OCI-LY1 (cell line): ENCODE measurements around the gene WDR89.

Source experiments
- EZH2 ChIP-seq: fragments of 200-600 bp; sonication (generic), shearing (Covaris generic); IDR thresholded peaks from 2 replicates; pipeline ENCODE4 v1.8.0; 2017; ENCODE audit warnings: borderline replicate concordance, mixed run types, mild to moderate bottlenecking, antibody characterized with exemption, low read length, moderate library complexity, mixed read lengths
- TF ChIP-seq, protein P1 (sequence below): fragments of 200-600 bp; sonication (generic), shearing (Covaris generic); IDR thresholded peaks from 2 replicates; pipeline ENCODE4 v1.5.1; 2017; ENCODE audit warnings: mild to moderate bottlenecking, antibody characterized with exemption, low read length, moderate library complexity, mixed read lengths

DNA sequence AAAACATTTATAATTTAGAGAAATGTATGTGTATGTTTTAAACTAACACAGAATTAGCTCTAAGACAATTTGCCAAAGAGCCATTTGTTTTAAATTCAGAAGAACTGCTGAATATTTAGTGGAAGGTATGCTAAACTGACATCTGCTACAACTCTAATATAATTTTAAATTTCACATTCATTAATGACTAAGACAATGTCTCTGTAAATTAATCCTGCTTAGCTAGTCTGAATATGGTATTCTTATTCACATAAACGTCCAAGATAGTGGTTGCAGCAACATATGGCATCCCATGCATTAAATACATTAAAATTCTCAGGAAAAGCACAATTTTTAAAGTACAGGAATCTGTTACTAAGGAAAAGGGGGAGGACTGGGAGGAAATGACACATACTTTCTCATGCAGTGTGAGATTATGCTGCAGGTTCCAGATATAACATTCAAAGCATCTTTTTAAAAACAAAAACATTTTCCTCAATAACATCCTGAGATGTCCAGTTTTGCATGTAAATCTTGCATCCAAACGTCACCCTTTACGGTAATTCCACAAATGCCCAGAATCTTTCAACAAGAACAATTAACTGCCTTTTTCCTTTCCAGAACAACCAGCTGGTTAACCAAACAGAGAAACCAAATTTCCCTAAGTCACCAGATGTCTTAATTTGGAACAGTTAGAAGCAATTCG, 26.9 kb downstream of the WDR89 start:
- TF ChIP-seq EZH2, result no peak
- TF ChIP-seq, protein P1, sequence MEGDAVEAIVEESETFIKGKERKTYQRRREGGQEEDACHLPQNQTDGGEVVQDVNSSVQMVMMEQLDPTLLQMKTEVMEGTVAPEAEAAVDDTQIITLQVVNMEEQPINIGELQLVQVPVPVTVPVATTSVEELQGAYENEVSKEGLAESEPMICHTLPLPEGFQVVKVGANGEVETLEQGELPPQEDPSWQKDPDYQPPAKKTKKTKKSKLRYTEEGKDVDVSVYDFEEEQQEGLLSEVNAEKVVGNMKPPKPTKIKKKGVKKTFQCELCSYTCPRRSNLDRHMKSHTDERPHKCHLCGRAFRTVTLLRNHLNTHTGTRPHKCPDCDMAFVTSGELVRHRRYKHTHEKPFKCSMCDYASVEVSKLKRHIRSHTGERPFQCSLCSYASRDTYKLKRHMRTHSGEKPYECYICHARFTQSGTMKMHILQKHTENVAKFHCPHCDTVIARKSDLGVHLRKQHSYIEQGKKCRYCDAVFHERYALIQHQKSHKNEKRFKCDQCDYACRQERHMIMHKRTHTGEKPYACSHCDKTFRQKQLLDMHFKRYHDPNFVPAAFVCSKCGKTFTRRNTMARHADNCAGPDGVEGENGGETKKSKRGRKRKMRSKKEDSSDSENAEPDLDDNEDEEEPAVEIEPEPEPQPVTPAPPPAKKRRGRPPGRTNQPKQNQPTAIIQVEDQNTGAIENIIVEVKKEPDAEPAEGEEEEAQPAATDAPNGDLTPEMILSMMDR, result no peak
